Activated CD4-positive, alpha-beta T cell treated with anti-CD3 and anti-CD28 coated beads for 48 hours (primary cell): Measurements from ENCODE around the gene ACSM2B.
"Not testable (repeated sequence)": the region's sequence is repeated elsewhere in the genome, so short reads cannot be mapped to it uniquely, and the experiment has no call there.

Experiments used
- DNase-seq: peaks from one replicate; pipeline ENCODE4 v3.0.0-alpha.2; 2020

ACSM2B gene

DNA sequence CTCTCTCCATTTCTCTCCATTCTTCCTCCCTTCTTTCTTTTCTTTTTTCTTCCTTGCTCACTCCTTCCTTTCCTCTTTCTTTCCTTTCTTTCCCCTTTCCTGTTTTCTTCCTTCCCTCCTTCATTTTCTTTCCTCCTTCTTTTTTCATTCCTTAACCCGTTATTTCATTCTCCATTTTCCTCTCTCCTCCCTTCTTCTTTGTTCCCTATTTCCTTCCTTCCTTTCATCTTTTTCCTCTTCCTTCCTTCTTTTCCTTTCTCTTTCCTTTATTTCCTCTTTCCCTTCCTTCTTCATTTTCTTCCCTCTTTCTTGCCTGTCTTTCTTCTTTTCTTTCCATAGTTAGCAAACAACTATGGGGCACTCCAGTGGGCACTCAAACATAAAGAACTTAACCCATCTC, 16.6 kb upstream of the ACSM2B start:
- DNase-seq: not testable (repeated sequence)

GRCh38 chr16:20589486-20589885, 13.3 kb upstream of the ACSM2B start:
- not testable (repeated sequence) for DNase-seq

GRCh38 chr16:20587645-20588074, 11.5 kb upstream of the ACSM2B start:
- not testable (repeated sequence) for DNase-seq

DNA sequence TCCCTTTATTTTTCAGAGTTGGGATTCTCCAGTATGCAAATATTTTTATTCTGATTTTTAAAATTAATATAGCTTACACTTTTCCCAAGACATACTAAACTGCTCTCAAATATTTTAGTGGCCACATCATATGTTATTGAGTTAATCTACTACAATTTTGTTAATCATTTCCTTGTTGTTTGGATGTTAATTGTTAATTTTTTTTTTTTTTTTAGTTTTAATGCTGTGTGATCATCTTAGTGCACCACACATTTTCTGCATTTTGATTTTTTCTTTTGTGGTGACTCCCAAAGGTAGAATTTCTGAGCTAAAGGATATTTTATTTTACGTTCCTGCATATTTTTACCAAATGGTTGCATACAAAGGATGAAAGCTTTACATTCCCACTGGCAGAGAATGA, 10.5 kb upstream of the ACSM2B start:
- DNase-seq: not testable (repeated sequence)

GRCh38 chr16:20586112-20586511, 9.9 kb upstream of the ACSM2B start:
- DNase-seq: not testable (repeated sequence)

DNA sequence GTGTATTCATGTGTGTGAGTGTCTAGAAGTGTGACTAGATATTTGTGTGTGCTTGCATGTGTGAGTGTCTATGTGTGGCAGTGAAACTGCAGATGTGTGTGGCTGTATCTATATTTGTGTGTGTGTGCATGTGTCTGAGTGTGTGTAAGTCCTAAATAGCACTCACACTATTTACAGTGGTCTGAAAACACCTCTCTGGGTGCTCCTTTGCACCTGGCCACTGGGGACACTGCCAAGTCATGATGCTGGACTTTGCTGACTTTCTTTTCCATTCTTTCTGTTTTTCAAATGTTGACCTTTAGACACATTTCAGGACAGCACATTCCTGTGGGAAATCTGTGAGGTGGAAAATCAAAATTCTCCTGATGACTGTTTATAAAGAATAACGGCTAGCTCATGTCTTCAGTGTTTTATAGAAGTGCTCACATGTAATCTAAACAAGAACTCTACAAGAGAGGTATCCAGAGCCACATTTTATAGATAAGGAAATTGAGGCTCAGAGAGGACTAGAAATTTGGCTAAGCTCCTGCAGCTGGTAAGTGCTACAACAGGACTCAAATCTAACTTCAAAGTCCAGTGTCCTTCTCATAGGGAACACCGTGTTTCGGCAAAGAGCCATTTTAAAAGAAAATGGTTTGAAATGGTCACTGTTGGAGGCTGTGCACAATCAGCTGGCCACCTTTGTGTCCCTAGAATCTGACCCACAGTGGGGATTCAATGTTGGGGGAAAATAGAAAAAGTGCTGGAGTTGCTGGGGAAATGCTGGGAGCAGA, 4.5 kb upstream of the ACSM2B start:
- DNase-seq: not testable (repeated sequence)

- DNase-seq: not testable (repeated sequence)
Observed at GRCh38 chr16:20578091-20578490, 1.9 kb upstream of the ACSM2B start.

DNA sequence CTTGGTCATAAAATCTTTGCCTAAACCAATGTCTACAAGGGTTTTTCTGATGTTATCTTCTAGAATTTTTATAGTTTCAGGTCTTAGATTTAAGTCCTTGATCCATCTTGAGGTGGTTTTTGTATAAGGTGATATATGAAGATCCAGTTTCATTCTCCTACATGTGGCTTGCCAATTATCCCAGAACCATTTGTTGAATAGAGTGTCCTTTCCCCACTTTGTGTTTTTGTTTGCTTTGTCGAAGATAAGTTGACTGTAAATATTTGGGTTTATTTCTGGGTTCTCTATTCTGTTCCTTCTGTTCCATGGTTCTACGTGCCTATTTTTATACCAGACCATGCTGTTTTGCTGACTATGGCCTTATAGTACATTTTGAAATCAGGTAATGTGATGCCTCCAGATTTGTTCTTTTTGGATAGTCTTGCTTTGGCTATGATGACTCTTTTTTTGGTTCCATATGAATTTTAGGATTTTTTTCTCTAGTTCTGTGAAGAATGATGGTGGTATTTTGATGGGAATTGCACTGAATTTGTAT, 7.0 kb downstream of the ACSM2B start:
- not testable (repeated sequence) for DNase-seq

DNA sequence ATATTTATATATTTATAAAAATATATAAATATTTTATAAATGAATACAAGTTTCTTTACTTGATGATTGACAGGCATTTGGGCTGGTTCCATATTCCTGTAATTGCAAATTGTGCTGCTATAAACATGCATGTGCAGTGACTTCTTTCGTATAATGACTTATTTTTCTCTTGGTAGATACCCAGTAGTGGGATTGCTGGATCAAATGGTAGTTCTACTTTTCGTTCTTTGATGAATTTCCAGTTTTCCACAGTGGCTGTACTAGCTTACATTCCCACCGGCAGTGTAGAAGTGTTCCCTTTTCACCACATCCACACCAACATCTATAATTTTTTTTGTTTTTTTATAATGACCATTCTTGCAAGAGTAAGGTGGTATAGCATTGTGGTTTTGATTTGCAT, 7.8 kb downstream of the ACSM2B start:
- DNase-seq: no peak

DNA sequence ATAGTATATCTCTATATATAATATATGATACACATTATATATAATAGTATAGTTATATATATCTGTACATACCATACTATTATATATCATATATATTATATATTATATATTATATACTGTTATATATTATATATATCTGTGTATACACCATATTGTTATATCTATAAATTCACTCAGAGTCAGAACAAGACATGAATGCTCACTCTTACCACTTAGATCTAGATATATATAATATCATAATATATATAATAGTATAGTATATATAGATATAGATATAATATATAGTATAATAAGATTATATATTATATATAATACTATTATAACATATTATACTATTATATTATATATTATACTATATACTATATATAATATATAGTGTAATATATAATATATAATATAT, 9.3 kb downstream of the ACSM2B start:
- no peak for DNase-seq

DNA sequence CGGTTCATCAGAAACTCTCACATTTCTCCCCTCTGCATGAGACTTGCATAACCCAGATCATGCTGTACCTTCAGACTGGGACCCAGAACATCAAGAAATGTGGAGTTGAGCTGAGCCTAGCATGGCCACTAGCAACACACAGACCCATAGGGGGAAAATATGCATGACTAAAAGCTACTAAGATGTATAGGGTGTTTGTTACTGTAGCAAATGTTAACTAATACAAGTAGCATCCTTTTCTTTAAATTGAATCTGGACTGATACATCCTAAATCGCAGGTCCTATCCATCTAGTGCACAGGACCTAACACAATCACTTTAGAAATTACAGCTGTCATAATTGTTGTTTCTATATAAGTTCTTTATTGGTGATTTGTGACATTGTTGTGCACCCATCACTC, 10.8 kb downstream of the ACSM2B start:
- DNase-seq: not testable (repeated sequence)

GRCh38 chr16:20564218-20564617, 11.9 kb downstream of the ACSM2B start:
- not testable (repeated sequence) for DNase-seq

GRCh38 chr16:20555628-20556027, 20.5 kb downstream of the ACSM2B start:
- not testable (repeated sequence) for DNase-seq

GRCh38 chr16:20554689-20555088, 21.5 kb downstream of the ACSM2B start:
- peak; percentile 4 for DNase-seq

GRCh38 chr16:20553493-20553892, 22.7 kb downstream of the ACSM2B start:
- DNase-seq: not testable (repeated sequence)

DNA sequence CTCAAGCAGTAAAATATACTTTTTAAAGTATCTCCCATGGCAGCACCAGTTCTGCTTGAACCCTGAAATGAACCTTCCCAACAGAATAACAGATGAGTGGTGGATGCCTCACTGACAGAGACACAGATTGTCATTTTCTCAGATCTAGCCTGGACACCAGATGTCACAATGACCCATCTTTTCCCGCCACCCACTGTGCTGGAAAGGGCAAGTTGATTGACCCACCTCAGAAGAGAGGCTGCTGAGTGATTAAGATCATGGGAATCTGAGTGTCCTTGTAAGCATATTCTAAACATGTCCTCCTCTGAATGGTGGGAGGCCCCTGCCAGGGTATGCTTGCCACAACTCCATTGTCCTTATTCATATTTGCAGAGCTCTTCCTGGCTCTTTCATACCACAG, 29.2 kb downstream of the ACSM2B start:
- not testable (repeated sequence) for DNase-seq

DNA sequence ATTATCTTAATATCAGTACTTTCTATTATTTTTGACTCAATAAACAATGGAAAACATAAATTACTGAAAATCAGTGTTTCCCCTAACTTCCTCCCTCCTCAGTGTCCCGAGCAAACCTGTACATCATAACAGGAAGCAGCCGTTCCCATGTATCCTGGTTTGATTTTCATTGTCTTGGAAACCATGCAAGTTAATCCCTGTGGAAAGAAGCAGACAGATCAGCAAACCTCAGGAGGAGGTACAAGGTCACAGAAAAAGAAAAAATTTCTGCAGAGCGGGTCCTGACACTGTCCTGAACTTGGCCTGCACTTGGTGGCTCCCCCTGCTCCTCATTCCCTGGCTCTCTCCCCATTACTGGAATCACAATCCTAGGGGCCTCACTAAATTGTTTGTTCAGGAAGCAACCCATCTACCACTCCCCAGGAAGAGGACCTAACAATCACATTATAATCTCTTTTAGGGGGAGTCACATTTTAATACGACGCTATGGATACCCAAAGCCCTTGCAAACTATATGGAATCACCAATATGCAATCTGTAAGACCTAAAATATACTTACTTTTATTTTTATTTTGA, 29.8 kb downstream of the ACSM2B start:
- DNase-seq: not testable (repeated sequence)

DNA sequence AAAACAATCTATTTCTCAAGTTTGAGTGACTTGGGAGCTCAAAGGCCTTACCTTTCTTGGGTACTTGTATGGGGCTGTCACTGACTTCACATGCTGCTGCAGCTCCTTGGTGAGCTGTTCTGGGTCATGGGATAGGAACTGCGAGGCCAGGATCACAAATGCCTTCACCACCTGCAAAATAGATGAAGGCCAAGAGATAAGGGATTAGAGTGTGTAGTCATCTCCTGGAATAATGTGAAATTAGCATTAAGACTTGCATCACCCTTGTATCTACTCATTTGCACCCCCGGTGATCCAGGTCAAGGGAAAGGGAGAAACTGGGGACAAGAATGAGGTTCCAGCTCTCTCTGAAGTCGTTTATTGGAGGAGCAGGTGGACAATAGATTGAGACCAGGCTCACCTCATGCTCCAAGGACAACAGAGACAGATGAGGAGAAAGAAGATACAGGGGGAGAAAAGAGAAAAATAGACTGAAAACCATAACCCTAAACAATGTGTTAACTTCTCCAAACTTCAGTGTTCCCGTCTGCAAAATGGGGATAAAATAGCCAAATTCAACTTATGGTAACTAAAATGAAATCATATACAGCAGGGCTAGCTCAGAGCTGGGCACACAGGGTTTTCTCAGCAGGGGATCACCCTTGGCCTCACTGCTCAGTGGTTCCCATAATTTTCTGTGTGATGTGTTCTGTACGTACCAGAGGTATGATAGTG, 35.4 kb downstream of the ACSM2B start:
- DNase-seq: not testable (repeated sequence)

DNA sequence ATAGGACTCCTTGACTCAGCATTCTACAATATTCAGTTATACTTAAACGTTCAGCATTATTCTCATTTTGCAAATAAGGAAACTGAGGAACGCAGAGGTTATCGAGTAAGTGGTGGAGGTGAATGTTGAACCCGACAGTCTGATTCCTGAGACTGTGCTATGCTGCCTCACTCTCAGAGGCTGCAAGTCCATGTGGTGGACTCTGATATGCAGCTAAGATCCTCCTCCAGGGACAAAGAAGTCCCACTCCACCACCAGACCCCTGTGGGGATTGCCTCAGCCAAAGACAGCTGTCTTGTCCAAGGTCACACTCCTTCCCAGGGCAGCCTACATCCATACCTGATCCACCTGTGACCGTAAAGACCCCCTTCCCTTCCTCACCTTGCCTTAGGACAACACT, 37.5 kb downstream of the ACSM2B start:
- DNase-seq: no peak

DNA sequence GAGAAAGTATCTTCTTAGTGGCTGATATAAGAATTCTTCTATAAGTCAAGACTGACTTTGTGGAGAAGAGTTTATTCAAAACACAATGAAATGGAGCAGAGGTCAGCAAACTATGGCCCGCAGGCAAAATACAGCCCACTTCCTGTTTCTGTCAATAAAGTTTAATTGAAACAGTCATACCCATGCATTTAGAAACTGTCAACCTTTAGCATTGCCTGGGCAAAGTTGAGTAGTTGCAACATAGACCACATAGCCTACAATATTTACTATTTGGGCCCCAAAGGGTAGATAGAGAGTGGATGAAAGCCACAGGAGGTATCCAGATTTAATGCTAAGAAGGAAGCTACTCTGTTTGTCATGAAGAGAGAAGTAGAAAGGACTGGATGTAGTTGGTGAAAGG, 38.0 kb downstream of the ACSM2B start:
- DNase-seq: no peak

- not testable (repeated sequence) for DNase-seq
Observed at GRCh38 chr16:20536669-20537068, 39.5 kb downstream of the ACSM2B start.

- not testable (repeated sequence) for DNase-seq
Observed at GRCh38 chr16:20532284-20532792, 43.8 kb downstream of the ACSM2B start.

- DNase-seq: not testable (repeated sequence)
Observed at GRCh38 chr16:20531795-20532194, 44.4 kb downstream of the ACSM2B start.
